Gastrocnemius medialis (tissue), 4 donors: ENCODE results near the gene NT5C1A. TPM values are rescaled to one million over a fixed set of nuclear protein-coding genes. Genes with fewer than 3 reads are reported as not detected.

Source experiments
- ATAC-seq, 2 donors: fragments of 150-250 bp; one replicate each; pipeline ENCODE4 v1.9.1; 2016
- DNase-seq, 2 donors: peaks; one replicate each; pipeline ENCODE4 v3.0.0-alpha.2; 2019
- H3K27ac ChIP-seq, 4 donors: fragments of 200-600 bp; sonication (generic); 1 replicate in 1 of 4; 2 replicates in 3 of 4; pipeline ENCODE4 v1.5.1; 2016 to 2018; ENCODE audit warnings: mild to moderate bottlenecking in 2 of 4, moderate library complexity in 1 of 4
- H3K27me3 ChIP-seq, 3 donors: fragments of 200-600 bp; sonication (generic) in 2 of 3; 1 replicate in 1 of 3; 2 replicates in 2 of 3; pipeline versions ENCODE4 v1.5.1 to v1.6.0; 2016 to 2019; ENCODE audit warnings: mild to moderate bottlenecking in 1 of 3, moderate library complexity in 1 of 3
- H3K36me3 ChIP-seq, 2 donors: fragments of 200-600 bp; sonication (generic) in 1 of 2; one replicate each; pipeline ENCODE4 v1.5.1; 2017 to 2018
- H3K4me1 ChIP-seq, 2 donors: fragments of 200-600 bp; sonication (generic) in 1 of 2; one replicate each; pipeline ENCODE4 v1.5.1; 2016 to 2017; ENCODE audit warnings: mild to moderate bottlenecking in 2 of 2
- H3K4me3 ChIP-seq, 4 donors: fragments of 200-600 bp; sonication (generic) in 3 of 4; 1 replicate in 1 of 4; 2 replicates in 3 of 4; pipeline ENCODE4 v1.5.1; 2016 to 2019; ENCODE audit warnings: mild to moderate bottlenecking in 2 of 4
- H3K9me3 ChIP-seq, 3 donors: fragments of 200-600 bp; sonication (generic) in 2 of 3; 1 replicate in 1 of 3; 2 replicates in 2 of 3; pipeline ENCODE4 v1.5.1; 2016 to 2019
- CTCF ChIP-seq, 5 experiments: fragments of 450-650 bp in 3 of 5; fragments of 200-600 bp in 2 of 5; sonication (generic) in 2 of 5; IDR thresholded peaks in 4 of 5; conservative IDR thresholded peaks in 1 of 5; 1 replicate in 4 of 5; 2 replicates in 1 of 5; pipeline ENCODE4 v1.5.1; 2016 to 2019; ENCODE audit warnings: antibody characterized with exemption in 5 of 5, mild to moderate bottlenecking in 3 of 5, moderate library complexity in 3 of 5
- POLR2A ChIP-seq, 2 donors: fragments of 450-650 bp; IDR thresholded peaks; one replicate each; pipeline ENCODE4 v1.6.1; 2017; ENCODE audit warnings: antibody characterized with exemption in 2 of 2, mild to moderate bottlenecking in 2 of 2, moderate library complexity in 2 of 2
- in situ Hi-C, 4 donors: fragments of 200-750 bp; cut with MboI; loops; one replicate each; pipeline versions ENCODE4 v1.15.0 to v1.8.0; 2017; ENCODE audit warnings: low sequenced_read_pairs in 4 of 4
- intact Hi-C: fragments of 100-400 bp; cut with DNase I; formaldehyde crosslinking; loops from one replicate; pipeline ENCODE4 v1.15.1; 2023; ENCODE audit warnings: low total_unique reads
- total RNA-seq, 4 donors: library from RNA; depleted of rRNA; stranded (reverse); fragments of >200 nt; gene quantifications; one replicate each; pipeline versions ENCODE4 v1.1.0 to v1.2.3, GENCODE V29; 2016

Gene NT5C1A
- total RNA-seq, 4 donors from 2014 or later: 10.8 to 85.5 (median 59.9) TPM

GRCh38 chr1:39696448-39696847 lies 24.5 kb upstream of the NT5C1A start:
- no peaks in the 10 kb centered on the region for H3K36me3 ChIP-seq
- intact Hi-C loops (loop anchor here (2.0 kb wide), 1 partner anchor 22 kb away; no protein-coding TSS in a partner anchor), in situ Hi-C loops (no loop called here)
- no peak for ATAC-seq
- TF ChIP-seq CTCF (IDR thresholded peaks at IDR 0.05 in 4 of 5, conservative IDR thresholded peaks at IDR 0.05 in 1 of 5): no peak
- no peak for TF ChIP-seq POLR2A (IDR thresholded peaks at IDR 0.05)
- H3K27me3 ChIP-seq: peaks cover 0 to 3% (median 0%) of the 10 kb centered on the region in 3 donors
- H3K4me1 ChIP-seq: peaks cover 36 to 39% of the 10 kb centered on the region in 2 donors
- H3K4me3 ChIP-seq: no peak overlapping the region
- no peak for DNase-seq
- H3K27ac ChIP-seq: peak overlapping the region in 3 of 4 donors; percentile 91 to 99 (median 96)
- no peaks in the 10 kb centered on the region for H3K9me3 ChIP-seq

- intact Hi-C loops: no loop called here
- DNase-seq (no peak), ATAC-seq (no peak)
- in situ Hi-C loops: no loop called here
- Histone ChIP-seq H3K4me1 (peaks cover 40 to 44% of the 10 kb centered on the region in 2 donors), H3K36me3 (no peaks in the 10 kb centered on the region), H3K4me3 (no peak overlapping the region), H3K27me3 (peaks cover 0 to 3% (median 0%) of the 10 kb centered on the region in 3 donors), H3K27ac (peak overlapping the region; percentile 91 to 99 (median 96)), H3K9me3 (no peaks in the 10 kb centered on the region)
- TF ChIP-seq POLR2A (IDR thresholded peaks at IDR 0.05) (no peak), CTCF (IDR thresholded peaks at IDR 0.05 in 4 of 5, conservative IDR thresholded peaks at IDR 0.05 in 1 of 5) (no peak)
Observed at GRCh38 chr1:39695016-39695415, 23.1 kb upstream of the NT5C1A start.

GRCh38 chr1:39694026-39694425 lies 22.1 kb upstream of the NT5C1A start:
- H3K27ac ChIP-seq: peak overlapping the region; percentile 91 to 99 (median 96)
- no peaks in the 10 kb centered on the region for H3K36me3 ChIP-seq
- in situ Hi-C loops (no loop called here), intact Hi-C loops (loop anchor here (1.0 kb wide), 1 partner anchor 40 kb away; no protein-coding TSS in a partner anchor)
- peaks cover 0 to 3% (median 0%) of the 10 kb centered on the region in 3 donors for H3K27me3 ChIP-seq
- H3K9me3 ChIP-seq: no peaks in the 10 kb centered on the region
- H3K4me1 ChIP-seq: peaks cover 40 to 44% of the 10 kb centered on the region in 2 donors
- ATAC-seq: peak; percentile 87 to 92
- peak; percentile 86 to 91 for DNase-seq
- H3K4me3 ChIP-seq: no peak overlapping the region
- no peak for TF ChIP-seq CTCF (IDR thresholded peaks at IDR 0.05 in 4 of 5, conservative IDR thresholded peaks at IDR 0.05 in 1 of 5)
- TF ChIP-seq POLR2A (IDR thresholded peaks at IDR 0.05): peak; percentile 4 to 40

GRCh38 chr1:39692152-39693074 lies 20.5 kb upstream of the NT5C1A start:
- no peaks in the 10 kb centered on the region for H3K9me3 ChIP-seq
- TF ChIP-seq CTCF (IDR thresholded peaks at IDR 0.05 in 4 of 5, conservative IDR thresholded peaks at IDR 0.05 in 1 of 5): no peak
- TF ChIP-seq POLR2A (IDR thresholded peaks at IDR 0.05): no peak
- H3K27ac ChIP-seq: peak overlapping the region; percentile 86 to 99 (median 94)
- intact Hi-C loops (no loop called here), in situ Hi-C loops (no loop called here)
- H3K4me3 ChIP-seq: peak overlapping the region; percentile 47 to 60 (median 51)
- H3K36me3 ChIP-seq: no peaks in the 10 kb centered on the region
- ATAC-seq (no peak), DNase-seq (peak in 1 of 2 donors; percentile 53)
- peaks cover 0 to 3% (median 0%) of the 10 kb centered on the region in 3 donors for H3K27me3 ChIP-seq
- H3K4me1 ChIP-seq: peaks cover 40 to 44% of the 10 kb centered on the region in 2 donors
